ENCODE measurements around the gene PHF2. TPM values are rescaled to one million over a fixed set of nuclear protein-coding genes. Genes with fewer than 3 reads are reported as not detected.

PHF2 gene
- polyA plus RNA-seq: 10 to 100 TPM; 11.7 to 17.9 TPM

- no peaks in the 10 kb centered on the region for H3K27me3 ChIP-seq (ENCODE audit: control insufficient read depth in 1 of 2, insufficient read depth in 2 of 2, low read length in 2 of 2)
- peaks cover 13 to 32% of the 10 kb centered on the region in 2 donors for H3K4me1 ChIP-seq (ENCODE audit: control insufficient read depth in 2 of 2, insufficient read depth in 2 of 2, low read length in 1 of 2)
- peak within 1 kb of the TSS; percentile 83 to 87 for H3K4me3 ChIP-seq (ENCODE audit: low read depth in 1 of 2, low read length in 2 of 2)
- 0 to 1% methylated on average over 62 to 140 of the region's 140 CpGs for WGBS, 2 donors
- no peaks in the 10 kb centered on the region for H3K9me3 ChIP-seq (ENCODE audit: control insufficient read depth in 2 of 2, insufficient read depth in 1 of 2, low read depth in 1 of 2, low read length in 1 of 2)
- no peaks in the 10 kb centered on the region for H3K36me3 ChIP-seq (ENCODE audit: control insufficient read depth in 2 of 2, insufficient read depth in 2 of 2, low read length in 1 of 2)
- peak within 1 kb of the TSS; percentile 92 for H3K27ac ChIP-seq (ENCODE audit: low read depth in 2 of 2, low read length in 1 of 2)
These were observed at the start of gene PHF2 for GRCh38 chr9:93576258-93577077. Gene PHF2 (plus strand): TSS chr9:93576584. CDS start chr9:93576774, 190 bp downstream.

GRCh38 chr9:93531374-93531773 is 45.0 kb upstream of the PHF2 start:
- Histone ChIP-seq H3K27me3 (ENCODE audit: control insufficient read depth in 1 of 2, insufficient read depth in 2 of 2, low read length in 2 of 2) (no peaks in the 10 kb centered on the region), H3K36me3 (ENCODE audit: control insufficient read depth in 2 of 2, insufficient read depth in 2 of 2, low read length in 1 of 2) (peaks cover 8 to 23% of the 10 kb centered on the region in 2 donors), H3K9me3 (ENCODE audit: control insufficient read depth in 2 of 2, insufficient read depth in 1 of 2, low read depth in 1 of 2, low read length in 1 of 2) (no peaks in the 10 kb centered on the region), H3K4me1 (ENCODE audit: control insufficient read depth in 2 of 2, insufficient read depth in 2 of 2, low read length in 1 of 2) (no peaks in the 10 kb centered on the region), H3K27ac (ENCODE audit: low read depth in 2 of 2, low read length in 1 of 2) (no peak overlapping the region), H3K4me3 (ENCODE audit: low read depth in 1 of 2, low read length in 2 of 2) (no peak overlapping the region)
- WGBS, 2 donors: 55 to 58% methylated on average over 3 of the region's 3 CpGs

DNA sequence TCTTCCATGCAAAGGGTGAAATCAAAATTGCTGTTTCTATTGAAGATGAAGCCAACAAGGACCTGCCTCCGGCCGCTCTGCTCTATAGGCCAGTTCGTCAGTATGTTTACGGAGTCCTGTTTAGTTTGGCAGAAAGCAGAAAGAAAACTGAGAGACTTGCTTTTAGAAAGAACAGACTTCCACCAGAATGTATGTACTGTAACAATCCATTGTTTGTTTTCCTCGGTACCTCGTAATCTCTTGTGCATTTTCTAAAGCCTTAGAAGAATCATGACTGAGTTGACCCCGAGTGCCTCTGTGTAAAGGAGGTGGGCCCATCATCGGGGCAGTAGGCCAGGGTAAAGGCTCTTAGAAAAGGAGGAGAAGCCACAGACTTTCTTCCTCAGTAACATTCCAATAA is 44.2 kb upstream of the PHF2 start:
- Histone ChIP-seq H3K4me3 (ENCODE audit: low read depth in 1 of 2, low read length in 2 of 2) (no peak overlapping the region), H3K4me1 (ENCODE audit: control insufficient read depth in 2 of 2, insufficient read depth in 2 of 2, low read length in 1 of 2) (no peaks in the 10 kb centered on the region), H3K27ac (ENCODE audit: low read depth in 2 of 2, low read length in 1 of 2) (no peak overlapping the region), H3K27me3 (ENCODE audit: control insufficient read depth in 1 of 2, insufficient read depth in 2 of 2, low read length in 2 of 2) (no peaks in the 10 kb centered on the region), H3K36me3 (ENCODE audit: control insufficient read depth in 2 of 2, insufficient read depth in 2 of 2, low read length in 1 of 2) (peaks cover 8 to 19% of the 10 kb centered on the region in 2 donors), H3K9me3 (ENCODE audit: control insufficient read depth in 2 of 2, insufficient read depth in 1 of 2, low read depth in 1 of 2, low read length in 1 of 2) (no peaks in the 10 kb centered on the region)
- 71 to 73% methylated on average over 8 of the region's 8 CpGs for WGBS, 2 donors

- H3K36me3 ChIP-seq (ENCODE audit: control insufficient read depth in 2 of 2, insufficient read depth in 2 of 2, low read length in 1 of 2): peaks cover 9 to 14% of the 10 kb centered on the region in 2 donors
- no peaks in the 10 kb centered on the region for H3K27me3 ChIP-seq (ENCODE audit: control insufficient read depth in 1 of 2, insufficient read depth in 2 of 2, low read length in 2 of 2)
- 89 to 92% methylated on average over 8 of the region's 8 CpGs for WGBS, 2 donors
- no peaks in the 10 kb centered on the region for H3K4me1 ChIP-seq (ENCODE audit: control insufficient read depth in 2 of 2, insufficient read depth in 2 of 2, low read length in 1 of 2)
- no peak overlapping the region for H3K4me3 ChIP-seq (ENCODE audit: low read depth in 1 of 2, low read length in 2 of 2)
- no peaks in the 10 kb centered on the region for H3K9me3 ChIP-seq (ENCODE audit: control insufficient read depth in 2 of 2, insufficient read depth in 1 of 2, low read depth in 1 of 2, low read length in 1 of 2)
- H3K27ac ChIP-seq (ENCODE audit: low read depth in 2 of 2, low read length in 1 of 2): no peak overlapping the region
These were observed 42.5 kb upstream of the PHF2 start for GRCh38 chr9:93533863-93534262.

- no peak overlapping the region for H3K4me3 ChIP-seq (ENCODE audit: low read depth in 1 of 2, low read length in 2 of 2)
- no peaks in the 10 kb centered on the region for H3K9me3 ChIP-seq (ENCODE audit: control insufficient read depth in 2 of 2, insufficient read depth in 1 of 2, low read depth in 1 of 2, low read length in 1 of 2)
- no peak overlapping the region for H3K27ac ChIP-seq (ENCODE audit: low read depth in 2 of 2, low read length in 1 of 2)
- 91 to 94% methylated on average over 4 of the region's 4 CpGs for WGBS, 2 donors
- H3K36me3 ChIP-seq (ENCODE audit: control insufficient read depth in 2 of 2, insufficient read depth in 2 of 2, low read length in 1 of 2): peaks cover 11 to 14% of the 10 kb centered on the region in 2 donors
- H3K27me3 ChIP-seq (ENCODE audit: control insufficient read depth in 1 of 2, insufficient read depth in 2 of 2, low read length in 2 of 2): no peaks in the 10 kb centered on the region
- H3K4me1 ChIP-seq (ENCODE audit: control insufficient read depth in 2 of 2, insufficient read depth in 2 of 2, low read length in 1 of 2): no peaks in the 10 kb centered on the region
These were observed 40.2 kb upstream of the PHF2 start for GRCh38 chr9:93536167-93536566.

DNA sequence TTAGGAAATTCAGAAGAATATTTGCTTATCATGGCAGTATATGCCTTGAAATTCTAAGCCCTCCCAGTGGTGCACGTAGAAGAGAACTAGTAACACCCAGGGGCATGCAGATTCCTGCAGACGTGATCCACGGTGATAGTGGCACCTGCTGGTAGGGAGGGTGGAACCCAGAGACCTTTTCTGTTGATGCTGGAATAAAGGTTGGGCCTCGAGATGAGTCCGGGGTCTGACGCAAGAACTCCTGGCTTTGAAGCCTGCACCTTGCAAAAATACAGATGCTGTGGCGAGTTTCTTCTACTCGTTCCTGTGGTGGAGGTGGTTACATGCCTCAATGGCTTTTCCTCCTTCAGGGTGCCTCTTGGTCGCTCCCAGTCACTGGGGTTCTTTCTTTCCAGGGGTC is 39.5 kb upstream of the PHF2 start:
- H3K27me3 ChIP-seq (ENCODE audit: control insufficient read depth in 1 of 2, insufficient read depth in 2 of 2, low read length in 2 of 2): no peaks in the 10 kb centered on the region
- H3K4me3 ChIP-seq (ENCODE audit: low read depth in 1 of 2, low read length in 2 of 2): no peak overlapping the region
- no peaks in the 10 kb centered on the region for H3K4me1 ChIP-seq (ENCODE audit: control insufficient read depth in 2 of 2, insufficient read depth in 2 of 2, low read length in 1 of 2)
- 80 to 82% methylated on average over 9 of the region's 9 CpGs for WGBS, 2 donors
- peaks cover 11 to 14% of the 10 kb centered on the region in 2 donors for H3K36me3 ChIP-seq (ENCODE audit: control insufficient read depth in 2 of 2, insufficient read depth in 2 of 2, low read length in 1 of 2)
- H3K27ac ChIP-seq (ENCODE audit: low read depth in 2 of 2, low read length in 1 of 2): no peak overlapping the region
- H3K9me3 ChIP-seq (ENCODE audit: control insufficient read depth in 2 of 2, insufficient read depth in 1 of 2, low read depth in 1 of 2, low read length in 1 of 2): no peaks in the 10 kb centered on the region

DNA sequence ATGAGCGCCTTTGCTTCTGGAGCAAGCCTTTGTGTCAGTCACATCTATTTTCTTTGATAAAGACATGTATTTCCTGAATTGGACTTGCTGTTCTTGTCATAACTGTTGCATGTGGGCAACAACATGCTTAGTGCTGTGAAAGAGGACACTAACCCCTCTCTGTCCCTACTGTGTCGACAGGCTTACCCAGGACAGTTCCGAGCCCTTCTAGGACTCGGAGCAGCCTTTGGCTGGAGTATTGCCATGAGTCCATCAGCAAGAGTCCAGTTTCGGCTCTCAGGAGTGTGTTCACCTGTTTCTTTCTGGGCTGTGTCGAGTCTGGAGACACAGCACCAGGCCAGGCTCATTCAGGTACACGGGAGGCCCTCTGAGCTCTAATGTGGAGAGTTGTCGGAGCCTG is 36.1 kb upstream of the PHF2 start:
- 90 to 95% methylated on average over 8 of the region's 8 CpGs for WGBS, 2 donors
- Histone ChIP-seq H3K9me3 (ENCODE audit: control insufficient read depth in 2 of 2, insufficient read depth in 1 of 2, low read depth in 1 of 2, low read length in 1 of 2) (peaks cover 0 to 2% of the 10 kb centered on the region in 2 donors), H3K27ac (ENCODE audit: low read depth in 2 of 2, low read length in 1 of 2) (no peak overlapping the region), H3K4me3 (ENCODE audit: low read depth in 1 of 2, low read length in 2 of 2) (no peak overlapping the region), H3K27me3 (ENCODE audit: control insufficient read depth in 1 of 2, insufficient read depth in 2 of 2, low read length in 2 of 2) (no peaks in the 10 kb centered on the region), H3K36me3 (ENCODE audit: control insufficient read depth in 2 of 2, insufficient read depth in 2 of 2, low read length in 1 of 2) (peaks cover 16 to 21% of the 10 kb centered on the region in 2 donors), H3K4me1 (ENCODE audit: control insufficient read depth in 2 of 2, insufficient read depth in 2 of 2, low read length in 1 of 2) (peaks cover 1 to 3% of the 10 kb centered on the region in 2 donors)

GRCh38 chr9:93541005-93541404 is 35.4 kb upstream of the PHF2 start:
- Histone ChIP-seq H3K4me1 (ENCODE audit: control insufficient read depth in 2 of 2, insufficient read depth in 2 of 2, low read length in 1 of 2) (peaks cover 1 to 3% of the 10 kb centered on the region in 2 donors), H3K9me3 (ENCODE audit: control insufficient read depth in 2 of 2, insufficient read depth in 1 of 2, low read depth in 1 of 2, low read length in 1 of 2) (peaks cover 0 to 2% of the 10 kb centered on the region in 2 donors), H3K27ac (ENCODE audit: low read depth in 2 of 2, low read length in 1 of 2) (no peak overlapping the region), H3K36me3 (ENCODE audit: control insufficient read depth in 2 of 2, insufficient read depth in 2 of 2, low read length in 1 of 2) (peaks cover 16 to 22% of the 10 kb centered on the region in 2 donors), H3K27me3 (ENCODE audit: control insufficient read depth in 1 of 2, insufficient read depth in 2 of 2, low read length in 2 of 2) (no peaks in the 10 kb centered on the region), H3K4me3 (ENCODE audit: low read depth in 1 of 2, low read length in 2 of 2) (no peak overlapping the region)
- 86 to 89% methylated on average over 4 of the region's 4 CpGs for WGBS, 2 donors

DNA sequence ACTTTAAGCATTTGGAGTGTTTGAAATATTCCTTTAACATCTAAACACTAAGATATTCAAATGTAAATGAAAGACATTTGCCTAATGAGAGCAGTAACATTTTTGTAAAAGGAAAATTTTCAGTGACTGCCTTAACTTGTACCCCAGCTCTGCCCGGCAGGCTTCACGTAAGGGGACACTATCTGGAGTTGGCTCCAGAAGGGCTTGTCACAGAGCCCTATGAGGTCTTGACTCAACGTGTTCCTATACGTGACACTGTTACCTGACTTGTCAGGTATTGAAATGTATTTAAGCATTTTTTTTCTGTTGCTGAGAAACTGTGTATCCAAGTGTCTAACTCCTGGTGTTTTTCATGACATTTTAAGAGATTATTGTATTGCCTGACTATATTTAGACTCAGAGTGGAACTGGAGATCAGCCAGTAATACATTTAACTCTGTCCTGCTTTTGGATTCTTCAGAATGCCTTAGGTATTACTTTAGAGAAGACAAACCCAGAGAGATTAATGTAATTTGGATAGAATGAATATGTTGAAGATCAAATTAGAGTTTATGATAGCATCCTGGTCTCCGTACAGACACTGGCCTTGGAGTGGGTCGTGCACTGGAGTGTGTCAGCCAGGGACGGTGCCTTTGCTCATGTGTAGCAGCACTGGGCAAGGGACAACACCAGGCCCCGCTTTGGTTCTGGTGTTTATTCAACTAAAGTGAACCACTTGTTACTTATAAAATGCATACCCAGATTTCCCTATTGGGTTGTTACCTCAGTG is 34.6 kb upstream of the PHF2 start:
- Histone ChIP-seq H3K27ac (ENCODE audit: low read depth in 2 of 2, low read length in 1 of 2) (no peak overlapping the region), H3K9me3 (ENCODE audit: control insufficient read depth in 2 of 2, insufficient read depth in 1 of 2, low read depth in 1 of 2, low read length in 1 of 2) (peaks cover 0 to 2% of the 10 kb centered on the region in 2 donors), H3K27me3 (ENCODE audit: control insufficient read depth in 1 of 2, insufficient read depth in 2 of 2, low read length in 2 of 2) (no peaks in the 10 kb centered on the region), H3K36me3 (ENCODE audit: control insufficient read depth in 2 of 2, insufficient read depth in 2 of 2, low read length in 1 of 2) (peaks cover 18 to 27% of the 10 kb centered on the region in 2 donors), H3K4me1 (ENCODE audit: control insufficient read depth in 2 of 2, insufficient read depth in 2 of 2, low read length in 1 of 2) (peaks cover 1 to 3% of the 10 kb centered on the region in 2 donors), H3K4me3 (ENCODE audit: low read depth in 1 of 2, low read length in 2 of 2) (no peak overlapping the region)
- 72 to 76% methylated on average over 8 of the region's 8 CpGs for WGBS, 2 donors
